GM23338 (cell line): ENCODE data around the gene FAM200C. TPM values are rescaled to one million over a fixed set of nuclear protein-coding genes. Genes with fewer than 3 reads are reported as not detected.

Source experiments
- ATAC-seq: fragments of 200-7000 bp; cut with Tn5 transposase; 3 replicates; pipeline ENCODE4 v1.9.1; 2020
- DNase-seq: peaks from one replicate; pipeline ENCODE4 v3.0.0-alpha.2; 2015; ENCODE audit warnings: low spot score
- H2AFZ ChIP-seq: fragments of 200-600 bp; sonication (generic); 2 replicates; pipeline ENCODE4 v1.8.0; 2016; ENCODE audit warnings: antibody characterized with exemption, mild to moderate bottlenecking, moderate library complexity
- H3F3A ChIP-seq: fragments of 200-600 bp; sonication (generic); replicated peaks from 2 replicates; pipeline ENCODE4 v1.8.0; 2017; ENCODE audit warnings: antibody characterized with exemption, mixed run types, low read depth
- H3K27ac ChIP-seq: fragments of 200-600 bp; sonication (generic); 2 replicates; pipeline ENCODE4 v1.6.1; 2016; ENCODE audit warnings: low read depth
- H3K27me3 ChIP-seq: fragments of 200-600 bp; sonication (generic); 2 replicates; pipeline ENCODE4 v1.8.0; 2016; ENCODE audit warnings: mild to moderate bottlenecking, mixed run types, moderate library complexity; ENCODE audit not compliant: insufficient read depth
- H3K36me3 ChIP-seq: fragments of 200-600 bp; sonication (generic); 2 replicates; pipeline ENCODE4 v1.8.0; 2016; ENCODE audit warnings: mild to moderate bottlenecking; ENCODE audit not compliant: insufficient read depth
- H3K4me1 ChIP-seq: fragments of 200-600 bp; sonication (generic); 2 replicates; pipeline ENCODE4 v1.8.0; 2016; ENCODE audit warnings: mild to moderate bottlenecking, moderate library complexity; ENCODE audit not compliant: insufficient read depth
- H3K4me2 ChIP-seq: fragments of 200-600 bp; sonication (generic); 2 replicates; pipeline ENCODE4 v1.7.1; 2017; ENCODE audit warnings: mixed run types
- H3K4me3 ChIP-seq: fragments of 200-600 bp; sonication (generic); 2 replicates; pipeline ENCODE4 v1.6.1; 2016; ENCODE audit warnings: mixed run types
- H3K79me2 ChIP-seq: fragments of 200-600 bp; sonication (generic); replicated peaks from 2 replicates; pipeline ENCODE4 v1.8.0; 2017; ENCODE audit warnings: mild to moderate bottlenecking; ENCODE audit not compliant: insufficient read depth
- H3K9me2 ChIP-seq: fragments of 200-600 bp; sonication (generic); 2 replicates; pipeline ENCODE4 v1.8.0; 2017; ENCODE audit not compliant: insufficient read depth
- H4K20me1 ChIP-seq: fragments of 200-600 bp; sonication (generic); replicated peaks from 2 replicates; pipeline ENCODE4 v1.8.0; 2017; ENCODE audit warnings: mild to moderate bottlenecking; ENCODE audit not compliant: insufficient read depth
- H3K27ac Mint-ChIP-seq: 2 replicates; pipeline ENCODE4 v1.8.0; 2020; ENCODE audit warnings: inconsistent platforms, mild to moderate bottlenecking, moderate library complexity, mixed read lengths
- H3K27me3 Mint-ChIP-seq: 3 replicates; pipeline ENCODE4 v1.8.0; 2022; ENCODE audit warnings: low read depth, mild to moderate bottlenecking, moderate library complexity, mixed read lengths, inconsistent platforms; ENCODE audit not compliant: insufficient read depth, poor library complexity
- H3K36me3 Mint-ChIP-seq: 3 replicates; pipeline ENCODE4 v1.8.0; 2021; ENCODE audit warnings: low read depth, mild to moderate bottlenecking, inconsistent platforms, moderate library complexity, mixed read lengths
- H3K4me1 Mint-ChIP-seq: 3 replicates; pipeline ENCODE4 v1.8.0; 2020; ENCODE audit warnings: mild to moderate bottlenecking, inconsistent platforms, mixed read lengths
- H3K4me3 Mint-ChIP-seq: 3 replicates; pipeline ENCODE4 v1.8.0; 2021; ENCODE audit warnings: moderate library complexity, mild to moderate bottlenecking, inconsistent platforms, mixed read lengths
- H3K9me3 Mint-ChIP-seq: 3 replicates; pipeline ENCODE4 v1.8.0; 2020; ENCODE audit warnings: moderate library complexity, mild to moderate bottlenecking, inconsistent platforms, mixed read lengths
- CREB1 ChIP-seq: fragments of 250-450 bp; sonication (Bioruptor Pico); IDR thresholded peaks from 2 replicates; pipeline ENCODE4 v1.5.0; 2020; ENCODE audit warnings: low read depth, mild to moderate bottlenecking, moderate library complexity
- CTCF ChIP-seq, 2 experiments: fragments of 200-600 bp in 1 of 2; sonication (generic) in 1 of 2; conservative IDR thresholded peaks; 2 replicates each; pipeline versions ENCODE4 v1.5.1 to v1.6.1; 2016 to 2017; ENCODE audit warnings: antibody characterized with exemption in 2 of 2, low read depth in 2 of 2, mild to moderate bottlenecking in 2 of 2, moderate library complexity in 1 of 2
- EZH2 ChIP-seq: fragments of 200-600 bp; sonication (generic); IDR thresholded peaks from one replicate; pipeline ENCODE4 v1.8.0; 2017; ENCODE audit warnings: antibody characterized with exemption, mild to moderate bottlenecking, low read depth; ENCODE audit not compliant: unreplicated experiment
- NANOG ChIP-seq: IDR thresholded peaks from 2 replicates; pipeline ENCODE4 v1.6.1; 2016; ENCODE audit warnings: antibody characterized with exemption, borderline replicate concordance
- REST ChIP-seq: IDR thresholded peaks from one replicate; pipeline ENCODE4 v1.6.1; 2018; ENCODE audit warnings: antibody characterized with exemption; ENCODE audit not compliant: unreplicated experiment
- STAT1 ChIP-seq: IDR thresholded peaks from one replicate; pipeline ENCODE4 v1.6.1; 2016; ENCODE audit warnings: antibody characterized with exemption; ENCODE audit not compliant: unreplicated experiment
- ZNF114 ChIP-seq: fragments of 250-450 bp; sonication (Bioruptor Pico); IDR thresholded peaks from 2 replicates; pipeline ENCODE4 v1.5.0; 2020; ENCODE audit warnings: mild to moderate bottlenecking, moderate library complexity
- ZNF331 ChIP-seq: fragments of 250-450 bp; sonication (Bioruptor Pico); IDR thresholded peaks from 2 replicates; pipeline ENCODE4 v1.5.0; 2020; ENCODE audit warnings: low read depth, mild to moderate bottlenecking, moderate library complexity
- ZNF462 ChIP-seq: fragments of 250-450 bp; sonication (Bioruptor Pico); IDR thresholded peaks from 2 replicates; pipeline ENCODE4 v1.5.0; 2020; ENCODE audit warnings: mild to moderate bottlenecking, moderate library complexity
- polyA plus RNA-seq: library from polyadenylated mRNA; unstranded; fragments of >200 nt; fragmentation: Nextera tagmentation; extraction: Ambion mirVana; gene quantifications from 2 replicates; pipeline ENCODE4 v1.2.1, GENCODE V29; 2016
- total RNA-seq: library from RNA; depleted of rRNA; stranded (reverse); fragments of >200 nt; shearing (Covaris generic); gene quantifications from 2 replicates; pipeline ENCODE4 v1.2.3, GENCODE V29; 2014
- TF ChIP-seq, protein P1 (sequence below): IDR thresholded peaks from 2 replicates; pipeline ENCODE4 v1.6.1; 2016; ENCODE audit warnings: antibody characterized with exemption

The FAM200C gene
- total and polyA plus RNA-seq, 2 experiments from 2014 or later: 4.6 to 6.9 TPM

DNA sequence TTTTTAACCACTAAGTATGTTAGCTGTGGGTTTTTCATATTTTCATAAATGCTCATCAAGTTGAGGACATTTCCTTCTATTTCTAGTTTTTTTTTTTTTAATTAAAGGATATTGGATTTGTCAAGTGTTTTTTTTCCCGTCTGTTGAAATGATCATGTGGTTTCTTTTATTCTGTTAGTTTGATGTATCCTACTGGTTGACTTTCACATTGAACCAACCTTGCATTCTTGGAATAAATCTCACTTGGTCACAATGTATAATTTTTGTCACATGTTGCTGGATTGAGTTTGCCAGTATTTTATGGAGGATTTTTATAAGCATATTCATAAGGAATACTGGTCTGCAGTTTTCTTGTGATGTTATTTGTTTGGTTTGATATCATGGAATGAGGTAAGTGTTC, 12.4 kb downstream of the FAM200C start (continued):
- TF ChIP-seq, protein P1, sequence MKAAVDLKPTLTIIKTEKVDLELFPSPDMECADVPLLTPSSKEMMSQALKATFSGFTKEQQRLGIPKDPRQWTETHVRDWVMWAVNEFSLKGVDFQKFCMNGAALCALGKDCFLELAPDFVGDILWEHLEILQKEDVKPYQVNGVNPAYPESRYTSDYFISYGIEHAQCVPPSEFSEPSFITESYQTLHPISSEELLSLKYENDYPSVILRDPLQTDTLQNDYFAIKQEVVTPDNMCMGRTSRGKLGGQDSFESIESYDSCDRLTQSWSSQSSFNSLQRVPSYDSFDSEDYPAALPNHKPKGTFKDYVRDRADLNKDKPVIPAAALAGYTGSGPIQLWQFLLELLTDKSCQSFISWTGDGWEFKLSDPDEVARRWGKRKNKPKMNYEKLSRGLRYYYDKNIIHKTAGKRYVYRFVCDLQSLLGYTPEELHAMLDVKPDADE: no peak
- no peak for TF ChIP-seq STAT1
- TF ChIP-seq ZNF114: no peak
- no peak for TF ChIP-seq EZH2
- no peak for TF ChIP-seq REST
- no peak for TF ChIP-seq ZNF331 (CRISPR knock-in tag)
- TF ChIP-seq CTCF (conservative IDR thresholded peaks at IDR 0.05; ENCODE audit: low read depth in 2 of 2): no peak
- no peak for TF ChIP-seq CREB1
- TF ChIP-seq NANOG: no peak

DNA sequence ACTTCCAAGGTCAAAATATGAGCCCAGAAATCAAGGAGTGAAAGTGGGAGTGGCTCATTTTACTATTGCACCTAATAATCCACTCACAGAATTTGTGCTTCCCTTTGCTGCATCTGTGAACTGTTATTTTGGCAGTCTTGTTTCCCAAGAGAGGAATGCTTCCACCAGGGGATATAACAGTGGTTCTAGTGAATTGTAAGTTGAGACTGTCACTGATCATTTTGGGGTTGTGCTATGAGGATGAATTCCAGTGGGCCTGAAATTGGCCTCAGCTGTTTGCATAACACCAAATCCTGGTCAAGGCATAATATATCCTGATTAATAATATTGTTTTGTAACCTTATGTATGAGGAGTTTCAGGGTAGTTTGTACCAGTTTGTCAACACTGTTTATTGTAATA, 14.4 kb downstream of the FAM200C start:
- Mint-ChIP-seq H3K36me3 (peaks cover 16% of the 10 kb centered on the region; the same call in 2 of the 3 replicates), H3K27me3 (peaks cover 2% of the 10 kb centered on the region), H3K4me1 (no peaks in the 10 kb centered on the region), H3K27ac (no peak overlapping the region), H3K9me3 (peaks cover 17% of the 10 kb centered on the region; the same call in 2 of the 3 replicates), H3K4me3 (no peak overlapping the region)
- Histone ChIP-seq H3K79me2 (no peaks in the 10 kb centered on the region), H3F3A (no peaks in the 10 kb centered on the region), H3K9me2 (no peaks in the 10 kb centered on the region; the same call in 1 of the 2 replicates), H2AFZ (no peak overlapping the region), H3K4me2 (no peak overlapping the region), H3K27me3 (no peaks in the 10 kb centered on the region), H3K4me1 (no peaks in the 10 kb centered on the region), H3K27ac (no peak overlapping the region), H4K20me1 (no peaks in the 10 kb centered on the region), H3K4me3 (no peak overlapping the region), H3K36me3 (no peaks in the 10 kb centered on the region)
- DNase-seq (no peak), ATAC-seq (no peak)
- TF ChIP-seq, protein P1: no peak
- TF ChIP-seq STAT1 (no peak), ZNF462 (no peak), ZNF114 (no peak), ZNF331 (CRISPR knock-in tag) (no peak)
